Measurements from ENCODE around the gene TRIM34. TPM values are rescaled to one million over a fixed set of nuclear protein-coding genes. Genes with fewer than 3 reads are reported as not detected.
A peak's percentile ranks its signal among the peaks of the same experiment; 100 is the strongest.
"Not testable (repeated sequence)": the region's sequence is repeated elsewhere in the genome, so short reads cannot be mapped to it uniquely, and the experiment has no call there.

Gene TRIM34
- total RNA-seq, 1 donor from 2014 or later = 4.4 TPM

DNA sequence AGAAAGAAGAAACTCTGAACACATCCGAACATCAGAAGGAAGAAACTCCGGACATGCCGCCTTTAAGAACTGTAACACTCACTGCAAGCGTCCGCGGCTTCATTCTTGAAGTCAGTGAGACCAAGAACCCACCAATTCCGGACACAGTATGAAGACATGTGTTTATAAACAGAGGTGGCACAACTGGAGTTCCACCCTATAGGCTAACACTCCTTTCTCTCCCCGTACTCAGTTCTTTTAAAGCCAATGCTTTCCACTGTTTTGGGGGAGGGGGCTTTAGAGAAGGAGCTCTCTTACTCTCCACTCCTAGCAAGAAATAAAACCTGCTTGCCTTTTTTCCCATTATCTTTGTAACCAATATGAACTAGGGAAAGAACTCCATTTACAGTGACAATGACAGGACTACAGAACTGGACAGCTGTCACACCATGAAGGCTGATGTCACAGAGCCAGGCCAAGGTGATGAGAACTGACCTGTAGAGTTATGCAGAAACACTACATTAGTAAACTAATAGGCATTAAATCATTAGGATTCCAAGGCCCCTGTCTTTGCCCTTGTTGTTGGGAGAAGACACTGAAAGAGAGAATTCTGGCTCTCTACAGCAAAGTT is 59.3 kb downstream of the TRIM34 start:
- DNase-seq (ENCODE audit: low read depth) = no peak

DNA sequence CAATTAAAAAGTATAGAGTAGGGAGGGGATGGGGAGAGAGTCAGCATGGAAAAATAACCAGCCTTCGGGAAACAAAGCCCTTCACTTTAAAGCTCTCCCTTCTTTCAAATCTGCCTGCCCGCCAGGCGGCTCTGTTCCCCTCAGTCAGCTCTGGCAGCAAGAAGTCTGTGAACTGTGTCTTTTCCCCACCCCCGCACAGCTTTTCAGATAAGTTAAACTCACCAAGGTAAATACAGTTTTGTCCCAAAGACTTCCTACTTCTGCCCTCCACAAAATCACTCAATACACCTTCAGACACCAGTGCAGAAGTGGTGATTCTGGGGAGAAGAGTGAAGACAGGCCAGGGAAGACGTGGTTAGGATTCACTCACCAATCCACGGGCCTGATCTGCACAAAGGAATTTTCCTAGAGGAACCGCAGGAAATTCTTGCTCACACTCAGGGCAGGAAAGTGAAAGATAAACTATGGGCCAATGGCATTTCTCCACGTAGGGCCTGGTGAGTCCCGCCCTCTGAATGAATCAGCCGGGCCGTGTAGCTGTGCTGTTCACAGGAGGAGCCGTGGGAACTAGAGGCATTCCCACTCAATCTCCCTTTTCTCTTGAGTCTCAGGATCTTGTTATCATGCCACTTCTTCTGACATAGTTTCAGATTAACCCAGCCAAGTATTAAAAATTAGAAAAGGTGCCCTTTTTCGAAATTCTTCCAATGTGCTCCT is 60.0 kb downstream of the TRIM34 start, which contains the start of gene TRIM5:
TSS of gene TRIM5 (minus strand) at position 429 of the 717 bp plus-strand sequence. CDS start 4,897 bp downstream, outside the sequence.
- peak; percentile 98 for DNase-seq (ENCODE audit: low read depth)

DNA sequence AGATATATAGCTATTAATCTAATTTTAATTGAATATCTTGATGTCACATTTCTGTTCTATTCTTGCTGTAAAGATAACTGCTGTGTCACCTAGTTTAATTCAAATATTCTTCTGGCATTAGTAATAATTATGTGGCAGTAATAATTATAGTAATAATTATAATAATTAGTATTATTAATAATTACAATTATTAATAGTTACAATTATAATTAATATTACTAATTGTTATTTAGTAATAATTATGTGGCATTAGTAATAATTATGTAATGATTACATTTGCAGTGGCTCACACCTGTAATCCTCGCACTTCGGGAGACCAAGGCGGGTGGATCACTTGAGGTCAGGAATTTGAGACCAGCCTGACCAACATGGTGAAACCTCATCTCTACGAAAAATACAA is 61.6 kb downstream of the TRIM34 start:
- DNase-seq (ENCODE audit: low read depth) = no peak

DNA sequence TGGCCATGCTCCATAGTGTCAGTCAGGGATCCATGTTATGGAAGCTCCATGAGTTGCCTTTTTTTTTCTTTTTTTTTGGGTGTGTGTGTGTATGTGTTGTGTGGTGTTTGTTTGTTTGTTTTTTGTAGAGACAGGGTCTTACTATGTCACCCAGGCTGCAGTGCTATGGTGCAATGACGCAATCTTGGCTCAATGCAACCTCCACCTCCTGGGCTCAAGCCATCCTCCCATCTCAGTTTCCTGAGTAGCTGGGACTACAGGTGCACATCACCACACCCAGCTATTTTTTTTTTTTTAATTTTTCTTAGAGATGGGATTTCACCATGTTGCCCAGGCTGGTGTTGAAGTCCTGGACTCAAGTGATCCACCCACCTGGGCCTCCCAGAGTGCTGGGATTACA is 63.7 kb downstream of the TRIM34 start:
- DNase-seq (ENCODE audit: low read depth) = no peak

DNA sequence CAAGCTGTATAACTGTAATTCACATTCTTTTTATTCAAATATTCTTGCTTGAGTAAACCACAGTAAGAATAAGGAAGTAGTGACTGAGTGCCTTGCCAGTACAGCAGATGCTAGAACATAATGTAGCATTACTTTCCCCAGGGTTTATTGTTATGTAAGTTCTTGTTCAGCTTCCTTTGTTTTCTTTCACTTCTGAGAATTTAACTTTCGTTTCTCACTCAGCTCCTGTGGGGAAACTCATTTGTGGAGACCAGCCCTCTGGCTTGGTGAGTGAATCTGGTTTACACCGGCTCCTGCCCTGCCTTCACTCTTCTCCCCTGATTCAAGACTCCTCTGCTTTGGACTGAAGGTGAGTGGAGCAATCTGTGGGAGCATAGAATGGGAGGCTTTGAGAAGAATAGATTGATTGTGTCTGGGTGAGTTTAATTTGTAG is 64.8 kb downstream of the TRIM34 start, which contains the start of gene TRIM22:
TSS of gene TRIM22 (plus strand) at position 240 of the 433 bp plus-strand sequence. CDS start 6,443 bp downstream, outside the sequence.
- DNase-seq (ENCODE audit: low read depth) = peak; percentile 81

DNA sequence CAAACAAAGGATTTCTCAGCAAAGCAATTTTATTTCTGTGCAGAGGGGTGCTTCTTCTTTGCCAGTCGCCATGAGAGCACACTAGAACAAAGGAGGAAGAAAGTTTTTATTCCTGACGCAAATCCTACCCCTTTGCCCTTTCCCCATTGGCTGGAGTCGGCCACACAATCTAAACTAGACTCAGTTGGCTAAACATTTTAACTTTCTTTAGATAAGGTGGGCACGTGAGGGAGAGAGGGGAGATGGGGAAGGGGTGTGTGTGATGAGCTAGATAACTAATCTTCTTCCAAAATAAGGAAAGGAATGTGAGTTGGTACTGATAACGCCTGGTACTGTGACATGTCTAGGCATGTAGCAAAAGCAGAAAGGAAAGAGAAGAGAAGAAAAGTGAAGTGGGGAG is 65.4 kb downstream of the TRIM34 start:
- peak; percentile 67 for DNase-seq (ENCODE audit: low read depth)

DNA sequence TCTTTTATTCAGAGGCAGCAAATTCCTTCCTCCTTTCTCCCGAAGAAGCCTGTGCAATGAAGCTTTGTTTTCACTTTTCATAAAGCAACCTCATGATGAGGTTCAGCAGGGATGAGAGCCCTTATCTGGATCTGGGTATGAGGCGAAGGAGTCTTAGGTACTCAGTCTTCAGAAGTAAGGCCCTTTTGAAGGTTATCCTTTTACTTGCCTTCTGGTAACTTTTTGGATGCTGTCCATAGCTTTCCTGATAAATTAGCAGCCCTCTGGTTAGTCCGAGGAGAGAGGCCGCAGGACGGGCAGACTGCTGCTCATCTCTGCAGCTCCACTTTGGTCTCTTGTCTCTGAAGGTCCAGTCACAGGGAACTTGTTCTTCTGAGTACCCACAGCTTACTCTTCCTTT is 65.9 kb downstream of the TRIM34 start:
- peak; percentile 67 for DNase-seq (ENCODE audit: low read depth)

DNA sequence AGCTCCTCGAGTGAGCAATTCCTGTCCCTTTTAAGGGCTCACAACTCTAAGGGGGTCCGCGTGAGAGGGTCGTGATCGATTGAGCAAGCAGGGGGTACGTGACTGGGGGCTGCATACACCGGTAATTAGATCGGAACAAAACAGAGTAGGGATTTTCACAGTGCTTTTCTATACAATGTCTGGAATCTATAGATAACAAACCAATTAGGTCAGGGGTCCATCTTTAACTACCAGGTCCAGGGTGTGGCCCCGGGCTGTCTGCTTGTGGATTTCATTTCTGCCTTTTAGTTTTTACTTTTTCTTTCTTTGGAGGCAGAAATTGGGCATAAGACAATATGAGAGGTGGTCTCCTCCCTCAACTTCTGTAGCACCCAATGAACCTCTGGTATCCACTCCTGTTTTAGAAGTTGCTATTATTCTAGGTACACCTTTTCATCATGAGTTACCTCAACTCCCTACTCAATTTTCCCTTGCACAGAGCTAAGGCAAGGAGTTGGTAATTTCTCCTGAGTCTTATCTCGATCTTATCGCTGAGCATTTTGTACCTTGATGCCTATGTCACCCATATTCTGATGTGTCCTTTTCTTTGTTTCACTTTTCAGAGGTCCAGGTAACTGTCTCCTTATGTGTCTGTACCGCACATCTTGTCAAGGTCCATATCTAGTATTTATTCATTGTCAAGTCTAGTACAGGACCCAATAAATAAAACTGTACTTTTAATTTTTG is 66.6 kb downstream of the TRIM34 start:
- not testable (repeated sequence) for DNase-seq (ENCODE audit: low read depth)

DNA sequence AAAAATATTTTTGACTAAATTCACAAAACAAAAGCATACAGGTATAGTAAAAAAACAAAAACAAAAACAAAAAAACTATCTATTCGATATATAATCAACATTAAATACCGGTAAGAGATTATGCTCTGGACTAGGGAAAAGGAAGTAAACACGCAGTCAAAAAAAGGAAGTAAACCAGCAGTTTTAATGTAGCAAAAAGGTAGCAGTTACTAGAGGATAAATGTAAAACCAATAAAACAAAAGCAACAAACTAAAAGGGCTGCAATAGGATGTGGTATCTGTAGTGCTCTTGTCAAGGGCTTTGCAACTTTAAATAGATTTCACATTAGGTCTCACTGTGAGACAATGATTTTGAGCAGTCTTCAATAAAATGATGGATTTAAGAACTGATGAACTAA is 67.2 kb downstream of the TRIM34 start:
- DNase-seq (ENCODE audit: low read depth) = no peak

Other genes with a start within 250 kb of the TRIM34 start
- not detected in 2 replicates for gene OR51M1, start 241.2 kb upstream of the TRIM34 start, total RNA-seq
- not detected in 2 replicates for gene OR51Q1, start 202.9 kb upstream of the TRIM34 start, total RNA-seq
- not detected in 2 replicates for gene OR51I1, start 183.5 kb upstream of the TRIM34 start, total RNA-seq
- gene OR51I2, start 175.7 kb upstream of the TRIM34 start, total RNA-seq = not detected in 2 replicates
- not detected in 2 replicates for gene OR52D1, start 136.3 kb upstream of the TRIM34 start, total RNA-seq
- gene UBQLN3, start 115.0 kb upstream of the TRIM34 start, total RNA-seq = 0.05 and 0.16 TPM in 2 replicates
- gene UBQLNL, start 108.3 kb upstream of the TRIM34 start, total RNA-seq = 0.32 and 0.42 TPM in 2 replicates
- not detected in 2 replicates for gene OR52H1, start 76.5 kb upstream of the TRIM34 start, total RNA-seq
- gene OR52B6, start 44.1 kb upstream of the TRIM34 start, total RNA-seq = not detected in 2 replicates
- 0.31 and 0.40 TPM in 2 replicates for gene TRIM6, start 28.4 kb upstream of the TRIM34 start, total RNA-seq
- 36.3 and 45.8 TPM in 2 replicates for gene TRIM5, start 60.1 kb downstream of the TRIM34 start, total RNA-seq
- gene TRIM22, start 64.8 kb downstream of the TRIM34 start, total RNA-seq = 61.0 and 81.6 TPM in 2 replicates
- gene OR56B1, start 111.4 kb downstream of the TRIM34 start, total RNA-seq = not detected in 2 replicates
- not detected in 2 replicates for gene OR52N4, start 129.2 kb downstream of the TRIM34 start, total RNA-seq
- not detected in 2 replicates for gene OR52N5, start 158.4 kb downstream of the TRIM34 start, total RNA-seq
- not detected in 2 replicates for gene OR52N1, start 166.3 kb downstream of the TRIM34 start, total RNA-seq
- gene OR52N2, start 183.9 kb downstream of the TRIM34 start, total RNA-seq = not detected in 2 replicates
- gene OR52E6, start 216.9 kb downstream of the TRIM34 start, total RNA-seq = not detected in 2 replicates
- not detected in 2 replicates for gene OR52E8, start 232.7 kb downstream of the TRIM34 start, total RNA-seq